Posterior cingulate gyrus (tissue), 11 donors: ENCODE measurements around the gene CD33.
A peak's percentile ranks its signal among the peaks of the same experiment; 100 is the strongest.

Experiments used
- DNase-seq, 10 donors: peaks; one replicate each; pipeline versions ENCODE4 v3.0.0 to v3.0.0-alpha.2; 2020 to 2021; ENCODE audit warnings: mixed read lengths in 3 of 10
- intact Hi-C: fragments of 100-400 bp; cut with DNase I; formaldehyde crosslinking; loops from one replicate; pipeline ENCODE4 v1.15.1; 2023

Gene CD33

DNA sequence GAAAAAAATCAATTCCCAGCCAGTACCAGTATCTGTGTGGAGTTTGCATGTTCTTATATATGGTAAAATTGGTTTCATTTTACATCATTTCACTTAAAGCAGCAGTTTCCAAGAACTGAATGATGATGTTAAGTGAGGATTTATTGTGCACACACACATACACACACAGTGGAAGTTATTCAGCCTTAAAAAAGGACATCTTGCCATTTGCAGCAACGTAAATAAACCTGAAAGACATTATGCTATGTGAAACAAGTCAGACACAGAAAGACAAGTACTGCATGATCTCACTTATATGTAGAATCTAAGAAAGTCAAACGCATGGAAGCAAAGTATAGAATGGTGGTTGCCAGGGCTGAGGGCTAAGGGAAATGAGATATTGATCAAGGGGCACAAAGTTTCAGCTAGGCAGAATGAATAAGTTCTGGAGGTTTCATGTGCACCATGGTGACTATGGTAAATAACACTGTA, 31.3 kb downstream of the CD33 start:
- no peak for DNase-seq
- intact Hi-C loops = no loop called here

DNA sequence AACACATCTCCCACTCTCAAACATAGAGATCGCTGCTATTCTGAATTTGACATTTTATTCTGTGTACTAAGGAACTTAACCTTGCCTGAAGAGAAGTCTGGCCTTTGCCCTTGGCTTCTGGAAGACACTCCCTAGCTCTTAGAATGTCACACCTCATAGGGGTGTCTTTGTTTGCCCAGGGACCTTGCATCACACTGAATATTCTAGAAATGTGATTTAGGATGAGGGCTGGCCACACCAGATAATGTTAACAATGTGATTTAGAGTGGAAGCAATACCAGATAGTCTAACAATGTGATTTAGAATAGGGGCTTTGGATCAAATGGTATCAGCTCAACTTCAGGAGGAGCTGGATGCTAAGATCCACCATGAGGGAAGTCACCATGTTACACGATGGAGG, 32.6 kb downstream of the CD33 start:
- no peak for DNase-seq
- intact Hi-C loops = no loop called here

DNA sequence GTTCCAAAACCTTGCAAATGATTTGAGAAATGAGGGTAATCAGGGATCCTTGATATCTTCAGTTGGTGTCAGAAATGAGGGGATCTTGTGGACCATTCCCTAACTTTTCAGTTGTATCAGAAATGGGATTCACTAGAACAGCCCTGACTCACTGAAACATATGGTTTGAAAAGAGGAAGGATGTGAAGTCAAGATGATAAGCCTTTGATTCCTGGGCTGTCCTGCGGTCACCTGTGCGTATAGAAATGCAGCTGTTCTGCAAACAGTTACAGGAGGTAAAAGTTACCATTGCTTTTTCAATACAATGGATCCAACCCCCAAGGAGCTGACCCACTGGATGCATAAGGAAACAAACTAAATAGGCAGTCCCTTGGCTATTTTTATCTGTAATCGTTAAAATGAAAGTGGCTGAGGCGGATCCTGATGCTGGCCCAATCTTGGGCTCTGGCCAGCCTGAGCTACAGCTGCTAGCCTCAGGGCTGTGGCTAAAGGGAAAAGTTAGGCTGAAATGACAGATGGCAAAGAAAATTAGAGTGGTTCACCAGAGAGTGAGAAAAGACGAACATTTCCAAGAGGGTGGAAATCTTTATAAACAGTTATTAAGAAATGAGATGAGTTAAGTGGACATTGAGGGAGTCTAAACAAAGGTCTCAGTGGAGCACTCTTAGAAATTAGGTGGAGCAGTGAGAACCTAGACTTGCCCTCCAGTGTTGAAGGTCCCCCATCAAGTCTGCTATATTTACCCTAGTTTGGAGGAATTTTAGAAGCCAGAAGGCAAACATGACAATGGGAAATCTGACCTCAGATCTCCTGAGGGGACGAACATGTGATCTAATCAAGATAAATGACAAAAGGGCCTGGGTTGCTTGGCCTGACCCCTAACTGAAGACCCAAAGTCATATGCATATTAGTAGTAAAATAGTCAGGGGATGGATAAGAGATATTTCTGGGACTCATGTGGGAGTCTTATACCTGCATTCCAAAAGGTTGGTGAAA, 33.6 kb downstream of the CD33 start:
- DNase-seq = no peak
- intact Hi-C loops = no loop called here

DNA sequence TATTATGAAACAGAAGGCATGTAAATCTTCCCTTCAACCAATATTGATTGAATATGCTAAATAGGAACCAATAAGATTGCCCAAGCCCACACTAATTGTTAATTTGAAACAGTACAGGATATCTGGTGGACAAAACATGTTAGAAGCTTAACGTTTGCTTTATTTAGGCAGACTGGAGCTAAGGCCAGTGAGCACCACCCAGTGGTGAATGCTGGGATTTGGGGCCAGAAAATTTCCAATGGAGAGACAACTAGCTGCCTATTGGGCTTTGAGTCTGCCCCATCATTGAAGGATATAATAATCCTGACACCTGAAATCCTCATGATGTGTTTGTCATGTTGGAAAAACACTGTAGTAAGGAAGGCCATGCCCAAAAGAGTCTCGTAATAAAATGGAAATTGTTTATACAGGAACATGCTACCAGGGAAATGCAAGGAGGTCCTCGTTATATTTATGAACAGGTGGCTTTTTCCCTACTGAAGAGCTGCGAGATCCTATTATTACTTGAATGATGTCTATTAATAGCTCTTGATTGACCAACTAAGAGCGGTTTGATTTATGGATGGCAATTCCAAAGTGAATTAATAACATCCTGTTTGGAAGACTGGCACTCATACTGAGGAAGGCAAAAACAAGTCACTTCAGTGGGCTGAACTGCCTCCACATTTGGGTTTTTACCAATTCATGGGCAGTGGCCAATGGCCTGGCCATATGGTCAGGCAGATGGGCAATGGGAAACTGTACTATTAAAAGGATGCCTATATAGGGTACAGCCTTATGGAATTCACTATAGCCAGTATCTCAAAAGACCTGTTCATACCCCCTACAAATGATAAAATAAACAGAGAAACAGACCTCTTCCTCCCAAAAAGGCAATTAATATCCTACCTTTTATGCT, 34.7 kb downstream of the CD33 start:
- DNase-seq = peak in 7 of 10 donors; percentile 12 to 90 (median 51)
- intact Hi-C loops = no loop called here

DNA sequence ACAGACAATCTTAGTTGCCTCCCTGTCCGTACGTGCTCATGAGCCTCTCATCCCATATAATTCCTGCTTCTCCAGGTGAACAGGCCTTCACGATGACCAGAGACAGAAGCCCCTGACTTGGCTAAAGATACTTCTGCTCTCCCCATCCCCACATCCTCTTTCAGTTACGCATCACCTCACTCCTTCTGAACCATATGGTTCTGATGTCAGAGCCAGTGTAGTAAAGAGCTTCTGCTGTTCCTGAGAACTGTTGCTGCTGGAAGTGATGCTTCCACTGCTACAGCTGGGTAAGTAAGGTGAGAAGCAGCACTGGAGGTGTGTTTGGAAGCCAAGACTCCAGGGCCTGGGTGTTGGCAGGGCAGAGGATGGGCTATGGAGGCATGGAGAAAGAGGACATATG, 38.9 kb downstream of the CD33 start:
- intact Hi-C loops = no loop called here
- DNase-seq = no peak

DNA sequence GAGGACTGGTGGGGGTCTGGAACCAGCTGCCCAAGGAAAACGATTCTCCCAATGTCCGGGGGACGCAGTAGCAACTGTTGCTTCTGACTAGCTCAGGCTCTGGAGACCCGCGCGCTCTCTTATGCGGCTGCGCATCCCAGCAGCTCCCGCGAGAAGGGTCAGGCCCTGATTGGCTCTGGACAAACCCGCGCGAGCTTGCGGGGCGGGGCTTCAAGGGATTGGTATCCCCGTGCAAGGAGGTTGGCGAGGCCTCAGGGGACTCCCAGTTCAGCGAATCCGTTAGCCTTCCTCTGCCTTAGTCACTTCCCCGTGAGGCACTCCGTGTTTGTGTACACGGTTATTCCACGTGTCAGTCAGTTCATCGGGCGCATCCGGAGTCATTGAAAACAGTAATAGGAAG, 46.2 kb downstream of the CD33 start:
- intact Hi-C loops = no loop called here
- peak in 2 of 10 donors; percentile 59 to 79 for DNase-seq

DNA sequence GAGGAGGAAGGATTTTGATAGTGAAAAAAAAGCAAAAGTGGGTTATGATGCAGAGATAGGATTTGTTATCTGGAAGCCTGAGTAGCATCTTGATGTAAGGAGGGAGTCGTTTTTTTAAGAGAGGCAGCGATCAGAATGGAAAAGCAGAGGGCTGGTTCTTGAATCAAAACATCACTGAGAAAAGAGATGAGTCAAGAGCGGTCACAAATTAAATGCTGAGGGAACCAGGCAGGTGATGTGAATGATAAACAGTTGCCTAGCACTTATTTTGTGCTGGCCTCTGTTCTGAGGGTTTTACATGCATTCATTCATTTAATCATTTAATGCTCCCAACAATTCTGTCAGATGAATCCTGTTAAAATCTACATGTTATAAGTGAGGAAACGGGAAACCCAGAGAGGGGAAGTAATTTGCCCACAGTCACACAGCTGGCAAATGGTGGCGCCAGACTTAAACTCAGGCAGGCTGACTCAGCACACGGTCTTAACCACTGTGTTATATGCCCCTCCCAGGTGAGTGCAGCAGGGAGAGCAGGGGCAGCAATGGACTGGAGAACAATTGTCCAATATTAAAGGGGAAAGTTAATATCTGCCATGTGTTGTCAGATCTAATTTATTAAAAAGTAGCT, 47.4 kb downstream of the CD33 start:
- no peak for DNase-seq
- intact Hi-C loops = no loop called here

DNA sequence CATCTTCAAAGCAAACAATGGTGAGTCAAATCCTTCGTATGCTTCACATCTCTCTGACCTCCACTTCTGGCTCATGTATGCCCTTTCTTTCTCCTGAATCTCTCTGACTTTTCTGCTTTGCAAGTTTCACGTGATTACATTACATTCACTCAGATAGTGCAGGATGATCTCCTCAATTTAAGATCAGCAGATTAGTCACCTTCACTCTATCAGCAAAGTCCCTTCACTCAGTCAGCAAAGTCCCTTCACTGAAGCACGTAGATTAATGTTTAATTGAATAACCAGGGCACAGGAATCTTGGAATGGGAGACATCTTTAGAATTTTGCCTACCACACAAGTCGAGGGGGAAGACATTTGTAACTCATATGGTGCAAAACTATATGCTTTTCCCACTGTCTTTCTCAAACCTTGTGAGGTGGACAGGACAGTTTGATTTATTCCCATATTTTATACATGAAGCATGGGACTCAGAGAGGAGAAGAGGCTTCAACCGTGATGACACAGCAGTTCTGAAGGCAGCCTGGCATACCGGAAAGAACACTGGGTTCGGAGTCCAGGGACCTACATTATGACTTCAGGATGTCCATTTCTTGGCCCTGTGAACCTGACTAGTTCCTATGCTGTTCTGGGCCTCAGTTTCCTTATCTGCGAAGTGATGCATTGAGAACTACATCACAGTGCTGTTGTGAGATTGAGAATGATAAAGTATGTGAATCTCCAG, 49.3 kb downstream of the CD33 start:
- no peak for DNase-seq
- intact Hi-C loops = no loop called here

DNA sequence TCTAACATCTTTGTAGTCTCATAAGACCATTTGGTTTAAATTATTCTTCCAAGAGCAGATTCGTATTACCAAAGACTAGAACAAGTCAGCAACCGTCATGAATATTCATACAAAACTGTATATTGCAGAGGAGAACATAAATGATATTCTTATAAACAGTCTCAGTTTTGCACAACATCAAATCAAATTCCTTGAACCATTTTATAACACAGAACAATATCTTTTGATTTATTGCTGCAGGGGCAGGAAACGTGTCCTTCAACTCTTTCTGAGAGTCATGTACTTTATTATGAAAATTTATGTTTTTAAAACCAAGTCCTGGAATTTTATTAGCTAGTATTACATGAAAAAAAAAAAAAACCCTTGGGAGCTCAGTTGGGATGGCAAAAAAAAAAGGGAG, 52.2 kb downstream of the CD33 start:
- DNase-seq = no peak
- intact Hi-C loops = no loop called here

DNA sequence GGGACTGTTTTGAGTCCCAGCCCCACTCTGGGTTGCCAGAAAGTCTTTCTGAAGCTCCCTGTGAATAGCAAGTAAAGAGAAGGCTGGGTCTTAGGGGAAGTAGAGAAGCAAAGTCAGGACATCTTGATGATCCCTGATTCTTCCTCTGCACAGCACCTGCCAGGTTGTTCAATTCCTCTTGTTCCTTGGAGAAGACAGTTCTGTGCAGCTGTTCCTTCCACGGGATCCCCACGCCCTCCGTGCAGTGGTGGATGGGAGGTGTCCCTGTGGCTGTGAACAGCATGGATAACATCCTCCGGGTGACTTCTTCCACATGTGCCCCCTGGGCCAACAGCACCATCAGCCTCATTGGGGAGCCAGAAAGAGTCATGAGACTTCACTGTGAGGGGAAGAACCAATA, 57.5 kb downstream of the CD33 start:
- intact Hi-C loops = no loop called here
- DNase-seq = no peak

DNA sequence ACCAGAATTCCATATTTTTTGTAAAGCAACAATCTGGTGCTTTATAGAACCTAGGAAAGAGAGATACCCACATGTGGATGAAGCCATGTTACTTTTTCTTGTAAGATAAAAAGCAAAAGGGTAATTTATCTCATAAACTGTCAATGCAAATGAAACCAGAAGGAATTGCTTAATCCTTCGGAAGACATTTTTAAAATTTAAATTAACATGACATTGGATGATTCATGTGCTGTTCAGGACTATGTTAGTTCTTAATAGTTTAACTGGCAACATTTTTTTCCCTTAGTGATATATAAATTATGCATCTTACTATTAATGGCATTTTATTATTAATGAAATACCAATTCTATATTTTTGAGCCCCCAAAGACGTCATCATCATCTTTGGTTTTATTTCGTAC, 60.8 kb downstream of the CD33 start:
- DNase-seq = no peak
- intact Hi-C loops = no loop called here
